OCI-LY3 (cell line): ENCODE data around the gene TCN2.

Source experiments
- EZH2phosphoT487 ChIP-seq: fragments of 200-600 bp; shearing (Covaris generic); IDR thresholded peaks from 2 replicates; pipeline ENCODE4 v1.6.1; 2018; ENCODE audit warnings: antibody characterized with exemption, mixed run types, low read depth
- TF ChIP-seq, protein P1 (sequence below): fragments of 200-600, 300-600 bp; sonication (generic); IDR thresholded peaks from 2 replicates; pipeline ENCODE4 v1.5.1; 2014; ENCODE audit warnings: antibody characterized with exemption, low read length, low read depth

DNA sequence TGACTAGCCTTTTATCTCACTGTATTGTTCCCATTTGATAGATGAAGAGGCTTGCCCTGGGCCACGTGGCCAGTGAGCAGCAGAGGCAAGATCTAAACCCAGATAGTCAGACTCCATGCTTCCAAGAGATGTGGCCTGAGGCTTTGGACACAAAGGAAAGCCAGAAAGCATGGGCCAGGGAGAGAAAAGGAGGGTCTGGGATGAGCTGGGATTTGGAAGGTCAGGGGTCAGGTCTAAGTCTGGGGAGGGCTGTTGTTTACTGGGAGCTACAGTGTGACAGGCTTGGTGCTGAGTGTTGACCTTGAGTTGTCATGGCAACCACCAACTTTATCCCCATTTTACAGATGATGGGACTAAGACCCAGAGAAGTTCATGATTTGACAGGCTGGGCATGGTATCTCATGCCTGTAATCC is 30.7 kb downstream of the TCN2 start:
- TF ChIP-seq, protein P1, sequence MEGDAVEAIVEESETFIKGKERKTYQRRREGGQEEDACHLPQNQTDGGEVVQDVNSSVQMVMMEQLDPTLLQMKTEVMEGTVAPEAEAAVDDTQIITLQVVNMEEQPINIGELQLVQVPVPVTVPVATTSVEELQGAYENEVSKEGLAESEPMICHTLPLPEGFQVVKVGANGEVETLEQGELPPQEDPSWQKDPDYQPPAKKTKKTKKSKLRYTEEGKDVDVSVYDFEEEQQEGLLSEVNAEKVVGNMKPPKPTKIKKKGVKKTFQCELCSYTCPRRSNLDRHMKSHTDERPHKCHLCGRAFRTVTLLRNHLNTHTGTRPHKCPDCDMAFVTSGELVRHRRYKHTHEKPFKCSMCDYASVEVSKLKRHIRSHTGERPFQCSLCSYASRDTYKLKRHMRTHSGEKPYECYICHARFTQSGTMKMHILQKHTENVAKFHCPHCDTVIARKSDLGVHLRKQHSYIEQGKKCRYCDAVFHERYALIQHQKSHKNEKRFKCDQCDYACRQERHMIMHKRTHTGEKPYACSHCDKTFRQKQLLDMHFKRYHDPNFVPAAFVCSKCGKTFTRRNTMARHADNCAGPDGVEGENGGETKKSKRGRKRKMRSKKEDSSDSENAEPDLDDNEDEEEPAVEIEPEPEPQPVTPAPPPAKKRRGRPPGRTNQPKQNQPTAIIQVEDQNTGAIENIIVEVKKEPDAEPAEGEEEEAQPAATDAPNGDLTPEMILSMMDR = no peak
- TF ChIP-seq EZH2phosphoT487 = no peak
